ENCODE data around the gene GCGR.

The GCGR gene

GRCh38 chr17:81821147-81821546 lies 17.2 kb downstream of the GCGR start:
- no peak for DNase-seq (ENCODE audit: low read depth)
- no peak overlapping the region for H3K4me3 ChIP-seq (ENCODE audit: low read depth, low read length)

GRCh38 chr17:81821603-81822311 lies 17.8 kb downstream of the GCGR start:
- DNase-seq (ENCODE audit: low read depth): peak; percentile 45
- TF ChIP-seq CTCF (conservative IDR thresholded peaks at IDR 0.05; ENCODE audit: low read depth, low read length): peak; percentile 47
- H3K4me3 ChIP-seq (ENCODE audit: low read depth, low read length): no peak overlapping the region

More at GRCh38 chr17:81821147-81821546, 17.2 kb downstream of the GCGR start:
- no peak for TF ChIP-seq CTCF (conservative IDR thresholded peaks at IDR 0.05; ENCODE audit: low read depth, low read length)

- TF ChIP-seq CTCF (conservative IDR thresholded peaks at IDR 0.05; ENCODE audit: low read depth, low read length): no peak
- H3K4me3 ChIP-seq (ENCODE audit: low read depth, low read length): no peak overlapping the region
- no peak for DNase-seq (ENCODE audit: low read depth)
Measured at GRCh38 chr17:81822312-81822637, 18.3 kb downstream of the GCGR start.

- H3K4me3 ChIP-seq (ENCODE audit: low read depth, low read length): no peak overlapping the region
- TF ChIP-seq CTCF (conservative IDR thresholded peaks at IDR 0.05; ENCODE audit: low read depth, low read length): no peak
Measured at GRCh38 chr17:81822996-81823819, 19.3 kb downstream of the GCGR start.

GRCh38 chr17:81823820-81824550 lies 20.0 kb downstream of the GCGR start:
- no peak for DNase-seq (ENCODE audit: low read depth)
- no peak for TF ChIP-seq CTCF (conservative IDR thresholded peaks at IDR 0.05; ENCODE audit: low read depth, low read length)
- no peak overlapping the region for H3K4me3 ChIP-seq (ENCODE audit: low read depth, low read length)

More at GRCh38 chr17:81822996-81823819, 19.3 kb downstream of the GCGR start:
- DNase-seq (ENCODE audit: low read depth): no peak

GRCh38 chr17:81824595-81824994 lies 20.6 kb downstream of the GCGR start:
- no peak for TF ChIP-seq CTCF (conservative IDR thresholded peaks at IDR 0.05; ENCODE audit: low read depth, low read length)
- H3K4me3 ChIP-seq (ENCODE audit: low read depth, low read length): no peak overlapping the region
- no peak for DNase-seq (ENCODE audit: low read depth)

Data from choroid plexus epithelial cell (primary cell).